SK-N-SH treated with all-trans-retinoic acid at 6 μM for 48 hours (cell line): Measurements from ENCODE around the gene COPS9.

ENCODE experiments used
- ATAC-seq: fragments of 200-7000 bp; cut with Tn5 transposase; 3 replicates; pipeline ENCODE4 v1.9.1; 2020; ENCODE audit warnings: mild to moderate bottlenecking, moderate library complexity
- ARNTL ChIP-seq: fragments of 450-650 bp; formaldehyde crosslinking; IDR thresholded peaks from 2 replicates; pipeline ENCODE4 v1.5.0; 2020; ENCODE audit warnings: low read depth, mild to moderate bottlenecking, moderate library complexity, borderline replicate concordance
- BACH2 ChIP-seq: fragments of 250-450 bp; sonication (Bioruptor Pico); IDR thresholded peaks from 2 replicates; pipeline ENCODE4 v1.9.0; 2021; ENCODE audit warnings: mild to moderate bottlenecking, borderline replicate concordance
- GLIS3 ChIP-seq: fragments of 250-450 bp; sonication (Bioruptor Pico); IDR thresholded peaks from 2 replicates; pipeline ENCODE4 v1.5.0; 2020; ENCODE audit warnings: mild to moderate bottlenecking, moderate library complexity
- ISL1 ChIP-seq: fragments of 250-450 bp; sonication (Bioruptor Pico); IDR thresholded peaks from 2 replicates; pipeline ENCODE4 v2.1.2; 2022; ENCODE audit warnings: mild to moderate bottlenecking, moderate library complexity
- OSR1 ChIP-seq: fragments of 250-450 bp; sonication (Bioruptor Pico); IDR thresholded peaks from 2 replicates; pipeline ENCODE4 v1.8.0; 2022; ENCODE audit warnings: moderate library complexity, mild to moderate bottlenecking, inconsistent platforms
- PATZ1 ChIP-seq: fragments of 250-450 bp; sonication (Bioruptor Pico); IDR thresholded peaks from 2 replicates; pipeline ENCODE4 v1.8.0; 2020; ENCODE audit warnings: mild to moderate bottlenecking, moderate library complexity, borderline replicate concordance
- POU6F1 ChIP-seq: fragments of 250-450 bp; sonication (Bioruptor Pico); IDR thresholded peaks from 2 replicates; pipeline ENCODE4 v1.8.0; 2021; ENCODE audit warnings: low read depth, mild to moderate bottlenecking, moderate library complexity, borderline replicate concordance
- PPARA ChIP-seq: fragments of 250-450 bp; sonication (Bioruptor Pico); IDR thresholded peaks from 2 replicates; pipeline ENCODE4 v1.5.0; 2020; ENCODE audit warnings: mild to moderate bottlenecking, borderline replicate concordance
- RARB ChIP-seq: fragments of 250-450 bp; sonication (Bioruptor Pico); IDR thresholded peaks from 2 replicates; pipeline ENCODE4 v1.8.0; 2021; ENCODE audit warnings: mild to moderate bottlenecking, moderate library complexity
- SNAI2 ChIP-seq: fragments of 250-450 bp; sonication (Bioruptor Pico); IDR thresholded peaks from 2 replicates; pipeline ENCODE4 v1.5.0; 2020; ENCODE audit warnings: mild to moderate bottlenecking, moderate library complexity
- TCF4 ChIP-seq: fragments of 250-450 bp; sonication (Bioruptor Pico); IDR thresholded peaks from 2 replicates; pipeline ENCODE4 v1.8.0; 2021; ENCODE audit warnings: mild to moderate bottlenecking, moderate library complexity, borderline replicate concordance
- TOX ChIP-seq: fragments of 250-450 bp; sonication (Bioruptor Pico); IDR thresholded peaks from 2 replicates; pipeline ENCODE4 v1.8.0; 2021; ENCODE audit warnings: mild to moderate bottlenecking, moderate library complexity, borderline replicate concordance
- ZC3H10 ChIP-seq: fragments of 250-450 bp; sonication (Bioruptor Pico); IDR thresholded peaks from 2 replicates; pipeline ENCODE4 v1.5.1; 2021; ENCODE audit warnings: mild to moderate bottlenecking, moderate library complexity
- ZFP30 ChIP-seq: fragments of 450-650 bp; formaldehyde crosslinking; IDR thresholded peaks from 2 replicates; pipeline ENCODE4 v1.5.0; 2022; ENCODE audit warnings: mild to moderate bottlenecking, moderate library complexity
- ZNF565 ChIP-seq: fragments of 450-650 bp; formaldehyde crosslinking; conservative IDR thresholded peaks from 2 replicates; pipeline ENCODE4 v1.5.0; 2020; ENCODE audit warnings: low read depth, mild to moderate bottlenecking, moderate library complexity
- ZNF70 ChIP-seq: fragments of 450-650 bp; formaldehyde crosslinking; IDR thresholded peaks from 2 replicates; pipeline ENCODE4 v1.5.0; 2020; ENCODE audit warnings: mild to moderate bottlenecking, moderate library complexity
- TF ChIP-seq, protein P1 (sequence below): fragments of 250-450 bp; sonication (Bioruptor Pico); IDR thresholded peaks from 2 replicates; pipeline ENCODE4 v1.5.1; 2021; ENCODE audit warnings: mild to moderate bottlenecking, moderate library complexity
- TF ChIP-seq, protein P2 (sequence below): fragments of 250-450 bp; sonication (Bioruptor Pico); IDR thresholded peaks from 2 replicates; pipeline ENCODE4 v1.5.0; 2020; ENCODE audit warnings: mild to moderate bottlenecking, moderate library complexity
- TF ChIP-seq, protein P3 (sequence below): fragments of 250-450 bp; sonication (Bioruptor Pico); IDR thresholded peaks from 2 replicates; pipeline ENCODE4 v1.5.1; 2020; ENCODE audit warnings: low read depth, mild to moderate bottlenecking, moderate library complexity

COPS9 gene

DNA sequence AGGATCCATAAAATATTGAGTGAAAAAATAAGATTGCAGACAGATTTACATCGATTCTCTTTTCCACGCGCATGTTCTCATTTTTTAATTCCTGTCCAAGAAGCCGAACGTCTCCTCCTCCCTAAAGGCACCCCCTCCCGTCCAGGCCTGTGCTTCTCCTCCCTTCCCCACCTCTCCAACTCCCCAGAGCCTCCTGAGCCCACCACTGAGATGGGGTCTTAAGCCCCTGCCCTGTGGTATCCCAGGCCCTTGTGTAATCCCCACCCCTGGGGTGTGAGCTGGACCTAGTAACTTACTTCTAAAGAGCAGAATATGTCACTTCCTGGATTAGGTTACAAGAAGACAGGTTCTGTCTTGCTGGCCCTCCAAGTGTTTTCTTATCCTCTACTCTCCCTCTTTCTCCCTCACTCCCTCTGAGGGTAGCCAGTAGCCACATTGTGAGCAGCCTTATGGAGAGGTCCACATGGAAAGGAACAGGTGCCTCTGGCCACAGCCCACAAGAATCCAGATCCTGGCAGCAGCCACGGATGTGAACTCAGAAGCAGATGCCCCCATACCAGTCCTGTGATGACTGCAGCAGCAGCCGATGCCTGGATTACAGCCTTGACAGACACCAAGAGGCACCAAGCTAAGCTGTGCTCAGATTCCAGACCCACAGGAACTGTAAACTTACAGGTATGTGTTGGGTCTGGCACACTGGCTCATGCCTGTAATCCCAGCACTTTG lies 44.0 kb upstream of the COPS9 start:
- no peak for TF ChIP-seq PPARA (CRISPR knock-in tag)
- no peak for TF ChIP-seq ZFP30 (CRISPR knock-in tag)
- no peak for TF ChIP-seq POU6F1
- TF ChIP-seq, protein P1, sequence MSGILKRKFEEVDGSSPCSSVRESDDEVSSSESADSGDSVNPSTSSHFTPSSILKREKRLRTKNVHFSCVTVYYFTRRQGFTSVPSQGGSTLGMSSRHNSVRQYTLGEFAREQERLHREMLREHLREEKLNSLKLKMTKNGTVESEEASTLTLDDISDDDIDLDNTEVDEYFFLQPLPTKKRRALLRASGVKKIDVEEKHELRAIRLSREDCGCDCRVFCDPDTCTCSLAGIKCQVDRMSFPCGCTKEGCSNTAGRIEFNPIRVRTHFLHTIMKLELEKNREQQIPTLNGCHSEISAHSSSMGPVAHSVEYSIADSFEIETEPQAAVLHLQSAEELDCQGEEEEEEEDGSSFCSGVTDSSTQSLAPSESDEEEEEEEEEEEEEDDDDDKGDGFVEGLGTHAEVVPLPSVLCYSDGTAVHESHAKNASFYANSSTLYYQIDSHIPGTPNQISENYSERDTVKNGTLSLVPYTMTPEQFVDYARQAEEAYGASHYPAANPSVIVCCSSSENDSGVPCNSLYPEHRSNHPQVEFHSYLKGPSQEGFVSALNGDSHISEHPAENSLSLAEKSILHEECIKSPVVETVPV (CRISPR knock-in tag), result no peak
- TF ChIP-seq, protein P2, sequence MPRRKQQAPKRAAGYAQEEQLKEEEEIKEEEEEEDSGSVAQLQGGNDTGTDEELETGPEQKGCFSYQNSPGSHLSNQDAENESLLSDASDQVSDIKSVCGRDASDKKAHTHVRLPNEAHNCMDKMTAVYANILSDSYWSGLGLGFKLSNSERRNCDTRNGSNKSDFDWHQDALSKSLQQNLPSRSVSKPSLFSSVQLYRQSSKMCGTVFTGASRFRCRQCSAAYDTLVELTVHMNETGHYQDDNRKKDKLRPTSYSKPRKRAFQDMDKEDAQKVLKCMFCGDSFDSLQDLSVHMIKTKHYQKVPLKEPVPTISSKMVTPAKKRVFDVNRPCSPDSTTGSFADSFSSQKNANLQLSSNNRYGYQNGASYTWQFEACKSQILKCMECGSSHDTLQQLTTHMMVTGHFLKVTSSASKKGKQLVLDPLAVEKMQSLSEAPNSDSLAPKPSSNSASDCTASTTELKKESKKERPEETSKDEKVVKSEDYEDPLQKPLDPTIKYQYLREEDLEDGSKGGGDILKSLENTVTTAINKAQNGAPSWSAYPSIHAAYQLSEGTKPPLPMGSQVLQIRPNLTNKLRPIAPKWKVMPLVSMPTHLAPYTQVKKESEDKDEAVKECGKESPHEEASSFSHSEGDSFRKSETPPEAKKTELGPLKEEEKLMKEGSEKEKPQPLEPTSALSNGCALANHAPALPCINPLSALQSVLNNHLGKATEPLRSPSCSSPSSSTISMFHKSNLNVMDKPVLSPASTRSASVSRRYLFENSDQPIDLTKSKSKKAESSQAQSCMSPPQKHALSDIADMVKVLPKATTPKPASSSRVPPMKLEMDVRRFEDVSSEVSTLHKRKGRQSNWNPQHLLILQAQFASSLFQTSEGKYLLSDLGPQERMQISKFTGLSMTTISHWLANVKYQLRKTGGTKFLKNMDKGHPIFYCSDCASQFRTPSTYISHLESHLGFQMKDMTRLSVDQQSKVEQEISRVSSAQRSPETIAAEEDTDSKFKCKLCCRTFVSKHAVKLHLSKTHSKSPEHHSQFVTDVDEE (CRISPR knock-in tag), result no peak
- TF ChIP-seq TOX, result no peak
- no peak for TF ChIP-seq ZNF565
- TF ChIP-seq GLIS3 (CRISPR knock-in tag), result no peak
- TF ChIP-seq ARNTL, result no peak
- TF ChIP-seq TCF4, result no peak
- TF ChIP-seq RARB, result no peak
- no peak for TF ChIP-seq SNAI2 (CRISPR knock-in tag)
- TF ChIP-seq, all 23 proteins: peak for 0
- ATAC-seq, result no peak

GRCh38 chr2:240179186-240179815 lies 43.2 kb upstream of the COPS9 start:
- no peak for TF ChIP-seq ZC3H10 (CRISPR knock-in tag)
- TF ChIP-seq BACH2 (CRISPR knock-in tag), result no peak
- TF ChIP-seq TOX, result no peak
- no peak for TF ChIP-seq TCF4
- no peak for TF ChIP-seq ARNTL
- TF ChIP-seq, protein P2 (CRISPR knock-in tag), result no peak
- TF ChIP-seq ISL1, result no peak
- no peak for TF ChIP-seq ZNF70 (CRISPR knock-in tag)
- no peak for ATAC-seq

DNA sequence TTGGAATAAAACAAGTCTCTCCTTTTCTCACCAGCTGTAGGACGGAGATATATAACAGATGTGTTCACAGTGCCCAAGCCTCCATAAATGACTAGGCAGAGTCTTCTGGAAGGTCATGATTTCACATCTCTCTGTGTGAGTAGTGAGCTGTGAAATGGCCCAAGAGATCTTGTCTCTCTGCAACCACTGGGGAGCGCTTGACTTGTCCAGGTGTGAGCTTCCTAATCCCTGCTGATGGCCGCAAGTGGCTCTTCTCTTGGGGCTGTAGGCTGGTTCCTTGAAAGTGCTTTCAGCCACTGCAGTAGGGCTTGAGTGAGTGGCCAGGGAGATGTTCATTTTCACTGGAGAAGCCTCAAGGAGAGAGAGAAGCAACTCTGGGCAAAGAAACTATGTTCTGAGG lies 42.5 kb upstream of the COPS9 start:
- TF ChIP-seq POU6F1 (no peak), TOX (no peak), BACH2 (CRISPR knock-in tag) (no peak), PATZ1 (CRISPR knock-in tag) (no peak), ZC3H10 (CRISPR knock-in tag) (no peak), OSR1 (CRISPR knock-in tag) (no peak), ZNF70 (CRISPR knock-in tag) (no peak)
- TF ChIP-seq, protein P3, sequence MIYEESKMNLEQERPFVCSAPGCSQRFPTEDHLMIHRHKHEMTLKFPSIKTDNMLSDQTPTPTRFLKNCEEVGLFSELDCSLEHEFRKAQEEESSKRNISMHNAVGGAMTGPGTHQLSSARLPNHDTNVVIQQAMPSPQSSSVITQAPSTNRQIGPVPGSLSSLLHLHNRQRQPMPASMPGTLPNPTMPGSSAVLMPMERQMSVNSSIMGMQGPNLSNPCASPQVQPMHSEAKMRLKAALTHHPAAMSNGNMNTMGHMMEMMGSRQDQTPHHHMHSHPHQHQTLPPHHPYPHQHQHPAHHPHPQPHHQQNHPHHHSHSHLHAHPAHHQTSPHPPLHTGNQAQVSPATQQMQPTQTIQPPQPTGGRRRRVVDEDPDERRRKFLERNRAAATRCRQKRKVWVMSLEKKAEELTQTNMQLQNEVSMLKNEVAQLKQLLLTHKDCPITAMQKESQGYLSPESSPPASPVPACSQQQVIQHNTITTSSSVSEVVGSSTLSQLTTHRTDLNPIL (CRISPR knock-in tag), result no peak
- ATAC-seq, result no peak
